Urothelium cell line (cell line): ENCODE data around the gene PRPF18.

Experiments
- DNase-seq: peaks from one replicate; pipeline ENCODE4 v3.0.0; 2011; ENCODE audit warnings: low spot score, mixed read lengths
- FAIRE-seq: peaks from 2 replicates; lab custom pipeline; 2011; peaks lifted over from hg19 to GRCh38; lab: Jason Lieb, UNC

PRPF18 gene

GRCh38 chr10:13597909-13598308 is 11.1 kb downstream of the PRPF18 start:
- DNase-seq (no peak), FAIRE-seq (no peak)

GRCh38 chr10:13604357-13605040 is 17.7 kb downstream of the PRPF18 start:
- FAIRE-seq (no peak), DNase-seq (no peak)

GRCh38 chr10:13608246-13608853 is 21.6 kb downstream of the PRPF18 start:
- FAIRE-seq (no peak), DNase-seq (no peak)

- no peak for FAIRE-seq
- no peak for DNase-seq
Observed at GRCh38 chr10:13612654-13613373, 26.0 kb downstream of the PRPF18 start.

GRCh38 chr10:13613519-13613918 is 26.8 kb downstream of the PRPF18 start:
- DNase-seq (no peak), FAIRE-seq (no peak)

- no peak for DNase-seq
- FAIRE-seq = no peak
Observed at GRCh38 chr10:13614530-13615332, 28.0 kb downstream of the PRPF18 start.

- FAIRE-seq (no peak), DNase-seq (no peak)
Observed at GRCh38 chr10:13615650-13616300, 29.0 kb downstream of the PRPF18 start.

- FAIRE-seq (no peak), DNase-seq (no peak)
Observed at GRCh38 chr10:13617116-13617515, 30.4 kb downstream of the PRPF18 start.

GRCh38 chr10:13621931-13622330 is 35.2 kb downstream of the PRPF18 start:
- FAIRE-seq = no peak
- DNase-seq = no peak

- FAIRE-seq = no peak
- DNase-seq = no peak
Observed at GRCh38 chr10:13624630-13625029, 37.9 kb downstream of the PRPF18 start.

GRCh38 chr10:13627459-13628310 is 40.9 kb downstream of the PRPF18 start:
- DNase-seq (no peak), FAIRE-seq (no peak)

- DNase-seq (no peak), FAIRE-seq (no peak)
Observed at GRCh38 chr10:13628661-13629060, 41.9 kb downstream of the PRPF18 start.

- FAIRE-seq = no peak
- no peak for DNase-seq
Observed at GRCh38 chr10:13629116-13629515, 42.4 kb downstream of the PRPF18 start.

- FAIRE-seq (no peak), DNase-seq (no peak)
Observed at GRCh38 chr10:13630231-13630630, 43.5 kb downstream of the PRPF18 start.

GRCh38 chr10:13631594-13631993 is 44.8 kb downstream of the PRPF18 start:
- FAIRE-seq (no peak), DNase-seq (no peak)

GRCh38 chr10:13632440-13632839 is 45.7 kb downstream of the PRPF18 start:
- DNase-seq (no peak), FAIRE-seq (no peak)

GRCh38 chr10:13632884-13633440 is 46.2 kb downstream of the PRPF18 start:
- DNase-seq = no peak
- FAIRE-seq = no peak

GRCh38 chr10:13633689-13634088 is 46.9 kb downstream of the PRPF18 start:
- FAIRE-seq (no peak), DNase-seq (no peak)

- no peak for DNase-seq
- FAIRE-seq = no peak
Observed at GRCh38 chr10:13634207-13634606, 47.4 kb downstream of the PRPF18 start.

- DNase-seq (no peak), FAIRE-seq (no peak)
Observed at GRCh38 chr10:13636776-13637175, 50.0 kb downstream of the PRPF18 start.
